Testis (tissue), 3 donors: ENCODE data around the gene BPIFA3. TPM values are rescaled to one million over a fixed set of nuclear protein-coding genes. Genes with fewer than 3 reads are reported as not detected.

ENCODE experiments used
- DNase-seq: peaks from one replicate; pipeline ENCODE4 v3.0.0-alpha.2; 2019
- H3K27ac ChIP-seq, 2 donors: fragments of 200-600 bp; sonication (generic); one replicate each; pipeline ENCODE4 v1.5.1; 2019
- H3K27me3 ChIP-seq: fragments of 200-600 bp; sonication (generic); one replicate; pipeline ENCODE4 v1.5.1; 2019
- H3K36me3 ChIP-seq: fragments of 200-600 bp; sonication (generic); one replicate; pipeline ENCODE4 v1.5.1; 2017; ENCODE audit warnings: low read depth; ENCODE audit errors: missing control alignments
- H3K4me1 ChIP-seq: fragments of 200-600 bp; sonication (generic); one replicate; pipeline ENCODE4 v1.5.1; 2019
- H3K4me3 ChIP-seq, 2 donors: fragments of 200-600 bp; sonication (generic); one replicate each; pipeline ENCODE4 v1.5.1; 2017 to 2019
- H3K9me3 ChIP-seq: fragments of 200-600 bp; sonication (generic); one replicate; pipeline ENCODE4 v1.5.1; 2017
- POLR2A ChIP-seq: fragments of 450-650 bp; IDR thresholded peaks from one replicate; pipeline ENCODE4 v1.6.1; 2017; ENCODE audit warnings: antibody characterized with exemption, mild to moderate bottlenecking, moderate library complexity
- WGBS, 2 donors: methylation state at CpG; one replicate each; pipeline ENCODE4 v1.1.5; 2018; 5-methylcytosine and 5-hydroxymethylcytosine counted together
- intact Hi-C: fragments of 100-400 bp; cut with DNase I; formaldehyde crosslinking; loops from one replicate; pipeline ENCODE4 v1.15.1; 2023; ENCODE audit warnings: low total_unique reads
- polyA plus RNA-seq: library from polyadenylated mRNA; stranded (reverse); fragments of 350-450 nt; fragmentation: Illumina TruSeq; extraction: RNeasy Lipid Tissue Mini Kit (QIAGEN cat#74804); gene quantifications from one replicate; pipeline ENCODE4 v1.2.3, GENCODE V29; 2014; ENCODE audit warnings: low read depth, low replicate concordance; ENCODE audit not compliant: insufficient read depth
- total RNA-seq, 2 donors: library from RNA; depleted of rRNA; stranded (reverse); fragments of >200 nt; gene quantifications; one replicate each; pipeline ENCODE4 v1.2.3, GENCODE V29; 2016
- TF ChIP-seq, protein P1 (sequence below), 3 experiments: fragments of 450-650 bp in 2 of 3; fragments of 200-600 bp in 1 of 3; sonication (generic) in 1 of 3; IDR thresholded peaks; one replicate each; pipeline ENCODE4 v1.5.1; 2016 to 2019; ENCODE audit warnings: antibody characterized with exemption in 3 of 3, mild to moderate bottlenecking in 2 of 3, moderate library complexity in 1 of 3

Gene BPIFA3
- total and polyA plus RNA-seq, 3 donors from 2014 or later = 30.7 to 147 (median 106) TPM

- Histone ChIP-seq H3K27ac (no peak overlapping the region), H3K27me3 (no peaks in the 10 kb centered on the region), H3K4me1 (no peaks in the 10 kb centered on the region), H3K36me3 (no peaks in the 10 kb centered on the region), H3K4me3 (no peak overlapping the region), H3K9me3 (no peaks in the 10 kb centered on the region)
- intact Hi-C loops = no loop called here
- no peak for TF ChIP-seq POLR2A
- TF ChIP-seq, protein P1, sequence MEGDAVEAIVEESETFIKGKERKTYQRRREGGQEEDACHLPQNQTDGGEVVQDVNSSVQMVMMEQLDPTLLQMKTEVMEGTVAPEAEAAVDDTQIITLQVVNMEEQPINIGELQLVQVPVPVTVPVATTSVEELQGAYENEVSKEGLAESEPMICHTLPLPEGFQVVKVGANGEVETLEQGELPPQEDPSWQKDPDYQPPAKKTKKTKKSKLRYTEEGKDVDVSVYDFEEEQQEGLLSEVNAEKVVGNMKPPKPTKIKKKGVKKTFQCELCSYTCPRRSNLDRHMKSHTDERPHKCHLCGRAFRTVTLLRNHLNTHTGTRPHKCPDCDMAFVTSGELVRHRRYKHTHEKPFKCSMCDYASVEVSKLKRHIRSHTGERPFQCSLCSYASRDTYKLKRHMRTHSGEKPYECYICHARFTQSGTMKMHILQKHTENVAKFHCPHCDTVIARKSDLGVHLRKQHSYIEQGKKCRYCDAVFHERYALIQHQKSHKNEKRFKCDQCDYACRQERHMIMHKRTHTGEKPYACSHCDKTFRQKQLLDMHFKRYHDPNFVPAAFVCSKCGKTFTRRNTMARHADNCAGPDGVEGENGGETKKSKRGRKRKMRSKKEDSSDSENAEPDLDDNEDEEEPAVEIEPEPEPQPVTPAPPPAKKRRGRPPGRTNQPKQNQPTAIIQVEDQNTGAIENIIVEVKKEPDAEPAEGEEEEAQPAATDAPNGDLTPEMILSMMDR (IDR thresholded peaks at IDR 0.05) = no peak
- 70 to 73% methylated on average over 7 of the region's 7 CpGs for WGBS, 2 donors
- DNase-seq = no peak
Observed at GRCh38 chr20:33231237-33231636, 14.1 kb downstream of the BPIFA3 start.

DNA sequence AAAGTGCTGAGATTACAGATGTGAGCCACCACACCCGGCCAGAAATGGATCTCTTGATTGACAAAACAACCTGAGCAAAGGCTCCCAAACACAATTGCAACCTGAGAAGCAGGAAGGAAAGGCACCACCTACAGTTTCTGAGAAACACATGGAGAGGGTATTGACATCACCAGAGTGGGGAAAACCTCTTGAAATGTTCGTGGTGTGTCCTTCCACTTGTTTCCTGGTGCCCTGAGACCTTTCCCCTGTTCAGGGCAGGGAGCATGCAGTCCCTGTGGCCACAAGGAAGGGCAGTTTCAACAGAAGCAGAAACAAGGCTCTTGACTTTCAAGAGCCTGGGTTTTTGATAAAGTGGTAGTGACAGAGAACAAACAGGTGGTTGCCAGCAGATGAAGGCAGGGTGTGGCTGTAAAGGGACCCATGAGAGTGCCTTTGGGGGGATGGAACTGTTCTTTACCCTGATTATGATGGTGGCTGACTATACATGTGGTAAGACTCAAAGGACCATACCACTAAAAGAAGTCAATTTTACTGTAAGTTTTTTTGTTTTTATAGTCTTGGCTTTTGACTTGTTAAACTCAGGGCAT lies 15.4 kb downstream of the BPIFA3 start:
- no peak for DNase-seq
- Histone ChIP-seq H3K4me3 (no peak overlapping the region), H3K36me3 (no peaks in the 10 kb centered on the region), H3K9me3 (no peaks in the 10 kb centered on the region), H3K4me1 (no peaks in the 10 kb centered on the region), H3K27ac (no peak overlapping the region), H3K27me3 (no peaks in the 10 kb centered on the region)
- TF ChIP-seq POLR2A = no peak
- TF ChIP-seq, protein P1 (IDR thresholded peaks at IDR 0.05) = no peak
- 52 to 58% methylated on average over 2 of the region's 2 CpGs for WGBS, 2 donors
- intact Hi-C loops = no loop called here

DNA sequence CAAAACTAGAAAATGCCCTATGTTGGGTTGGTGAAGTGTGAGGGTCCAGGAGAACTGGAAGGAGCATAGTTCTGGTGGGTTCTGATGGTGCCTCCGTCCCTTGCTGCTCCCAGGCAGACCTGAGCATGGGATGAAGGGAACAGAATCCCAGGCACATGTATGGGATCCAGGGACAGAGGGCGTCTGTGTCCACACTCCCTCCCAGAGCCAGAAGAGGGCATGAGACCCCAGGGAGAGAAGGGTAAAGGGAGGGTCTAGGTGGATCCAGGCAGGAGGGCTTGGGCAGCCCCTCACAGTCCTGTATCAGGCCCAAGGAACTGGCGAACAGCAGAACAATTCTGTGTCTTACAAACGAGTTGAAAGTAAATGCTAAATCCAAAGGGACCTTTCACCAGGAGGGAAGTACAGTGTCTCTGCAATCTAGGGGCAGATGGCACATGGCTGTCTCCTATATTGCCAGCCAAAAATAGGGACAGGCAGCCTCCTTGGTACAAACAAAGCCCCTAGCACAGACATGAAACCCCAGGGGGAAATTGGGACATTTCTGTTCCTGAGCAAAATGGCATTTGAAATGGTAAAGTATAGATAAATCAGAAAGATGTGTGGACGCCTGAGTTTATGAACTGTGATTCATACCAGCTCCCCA lies 16.1 kb downstream of the BPIFA3 start:
- no peak for DNase-seq
- intact Hi-C loops = no loop called here
- WGBS, 2 donors = 49% methylated on average over 5 of the region's 5 CpGs
- no peaks in the 10 kb centered on the region for H3K4me1 ChIP-seq
- H3K4me3 ChIP-seq = no peak overlapping the region
- H3K36me3 ChIP-seq = no peaks in the 10 kb centered on the region
- no peak for TF ChIP-seq POLR2A
- TF ChIP-seq, protein P1 (IDR thresholded peaks at IDR 0.05) = no peak
- no peaks in the 10 kb centered on the region for H3K27me3 ChIP-seq
- no peaks in the 10 kb centered on the region for H3K9me3 ChIP-seq
- H3K27ac ChIP-seq = no peak overlapping the region

DNA sequence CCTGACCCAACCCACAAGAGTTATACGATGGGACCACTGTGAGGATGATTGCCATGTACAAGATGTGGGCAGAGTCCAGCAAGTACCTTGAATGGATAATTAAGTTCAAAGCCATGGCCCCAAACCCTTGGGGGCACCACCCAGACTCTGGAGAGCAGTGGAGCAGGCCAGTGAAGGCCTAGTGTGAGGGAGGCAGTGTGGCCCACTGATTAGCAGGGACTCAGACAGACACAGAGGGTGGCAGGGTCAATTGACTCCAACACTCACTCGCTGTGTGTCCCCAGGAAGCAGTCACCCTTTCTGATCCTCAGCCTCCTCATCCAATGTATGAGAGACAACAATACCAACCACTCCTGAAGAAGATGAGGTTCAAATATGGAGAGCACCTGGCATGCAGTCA lies 16.9 kb downstream of the BPIFA3 start:
- Histone ChIP-seq H3K27me3 (no peaks in the 10 kb centered on the region), H3K36me3 (no peaks in the 10 kb centered on the region), H3K27ac (no peak overlapping the region), H3K4me1 (no peaks in the 10 kb centered on the region), H3K9me3 (no peaks in the 10 kb centered on the region), H3K4me3 (no peak overlapping the region)
- TF ChIP-seq, protein P1 (IDR thresholded peaks at IDR 0.05) = no peak
- TF ChIP-seq POLR2A = no peak
- intact Hi-C loops = no loop called here
- WGBS, 2 donors = 84 to 88% methylated on average over 1 to 2 of the region's 2 CpGs
- DNase-seq = no peak

DNA sequence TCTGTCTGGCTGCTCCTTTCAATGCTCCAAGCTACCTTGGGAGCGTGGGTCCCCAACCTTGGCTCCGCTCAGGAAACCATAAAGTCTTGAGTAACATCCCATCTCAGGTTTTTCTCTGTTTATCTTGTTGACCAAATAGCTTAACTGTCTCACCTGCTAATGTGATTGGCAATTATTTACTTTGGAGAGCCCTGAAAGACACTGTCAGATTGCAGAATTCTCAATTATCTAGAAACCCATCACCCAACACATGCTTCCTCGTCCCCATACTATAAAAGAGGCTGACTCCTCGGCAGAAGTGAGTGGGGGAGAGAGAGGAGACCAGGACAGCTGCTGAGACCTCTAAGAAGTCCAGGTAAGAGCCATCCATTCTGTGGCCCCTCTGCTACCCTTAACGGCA lies 18.5 kb downstream of the BPIFA3 start, which contains the start of gene BPIFA1:
TSS of gene BPIFA1 (plus strand) at position 301 of the 400 bp plus-strand sequence. CDS start 1,716 bp downstream, outside the sequence.
- no peaks in the 10 kb centered on the region for H3K9me3 ChIP-seq
- no peak within 1 kb of the TSS for H3K27ac ChIP-seq
- TF ChIP-seq, protein P1 (IDR thresholded peaks at IDR 0.05) = no peak
- TF ChIP-seq POLR2A = no peak
- H3K4me3 ChIP-seq = no peak within 1 kb of the TSS
- 69 to 76% methylated on average over 5 of the region's 5 CpGs for WGBS, 2 donors
- no peak for DNase-seq
- intact Hi-C loops = no loop called here
- no peaks in the 10 kb centered on the region for H3K4me1 ChIP-seq
- no peaks in the 10 kb centered on the region for H3K27me3 ChIP-seq
- no peaks in the 10 kb centered on the region for H3K36me3 ChIP-seq
